Superior temporal gyrus (tissue), 1 donor: ENCODE measurements around the gene MRPS5.

Source experiments
- DNase-seq: peaks from one replicate; pipeline ENCODE4 v3.0.0-alpha.2; 2016; ENCODE audit errors: extremely low spot score

MRPS5 gene

DNA sequence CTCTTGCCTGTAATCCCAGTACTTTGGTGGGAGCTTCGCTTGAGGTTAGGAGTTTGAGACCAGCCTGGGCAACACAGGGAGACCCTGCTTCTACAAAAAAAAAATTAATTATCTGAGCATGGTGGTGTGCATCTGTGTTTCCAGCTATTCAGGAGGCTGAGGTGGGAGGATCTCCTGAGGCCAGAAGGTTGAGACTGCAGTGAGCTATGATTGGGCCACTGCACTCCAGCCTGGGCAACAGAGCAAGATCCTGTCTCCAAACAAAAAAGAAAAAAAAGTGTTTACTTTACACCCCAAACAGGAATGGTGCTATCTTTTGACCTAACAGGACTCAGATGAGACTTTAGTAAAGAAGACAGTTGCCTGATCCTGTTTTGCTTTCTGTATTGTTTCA lies 60.5 kb downstream of the MRPS5 start:
- peak; percentile 41 for DNase-seq

DNA sequence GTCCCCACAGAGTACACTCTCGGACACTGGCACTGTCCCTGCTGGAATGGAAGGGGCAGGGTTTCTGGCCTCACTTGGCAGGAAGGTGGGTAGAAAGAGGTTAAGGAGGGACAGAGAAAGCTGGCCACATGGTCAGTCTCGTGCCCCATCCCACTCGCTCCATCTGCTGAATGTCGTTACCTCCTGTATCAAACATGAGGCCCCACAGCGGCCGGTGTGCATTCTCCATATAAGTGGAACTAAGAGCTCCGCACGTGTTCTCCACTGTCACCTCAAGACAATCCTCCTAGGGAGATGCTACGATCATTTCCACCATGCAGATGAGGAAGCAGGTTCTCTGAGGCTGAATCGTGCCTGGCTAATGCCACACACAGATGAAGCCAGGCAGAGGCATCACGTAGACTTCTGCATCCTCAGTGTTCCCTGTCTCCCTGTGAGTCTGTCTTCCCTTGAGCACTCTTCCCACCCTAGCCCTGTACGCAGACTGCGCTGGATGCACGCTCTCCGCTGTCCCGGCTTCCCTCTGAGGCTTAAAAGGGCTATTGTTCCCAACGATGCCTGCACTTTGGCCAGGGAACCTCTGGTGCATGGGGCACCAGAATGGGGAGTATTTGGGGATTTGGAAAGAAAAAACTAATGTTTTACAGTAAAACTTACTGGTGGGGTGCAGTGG lies 61.0 kb downstream of the MRPS5 start:
- DNase-seq: peak; percentile 86

DNA sequence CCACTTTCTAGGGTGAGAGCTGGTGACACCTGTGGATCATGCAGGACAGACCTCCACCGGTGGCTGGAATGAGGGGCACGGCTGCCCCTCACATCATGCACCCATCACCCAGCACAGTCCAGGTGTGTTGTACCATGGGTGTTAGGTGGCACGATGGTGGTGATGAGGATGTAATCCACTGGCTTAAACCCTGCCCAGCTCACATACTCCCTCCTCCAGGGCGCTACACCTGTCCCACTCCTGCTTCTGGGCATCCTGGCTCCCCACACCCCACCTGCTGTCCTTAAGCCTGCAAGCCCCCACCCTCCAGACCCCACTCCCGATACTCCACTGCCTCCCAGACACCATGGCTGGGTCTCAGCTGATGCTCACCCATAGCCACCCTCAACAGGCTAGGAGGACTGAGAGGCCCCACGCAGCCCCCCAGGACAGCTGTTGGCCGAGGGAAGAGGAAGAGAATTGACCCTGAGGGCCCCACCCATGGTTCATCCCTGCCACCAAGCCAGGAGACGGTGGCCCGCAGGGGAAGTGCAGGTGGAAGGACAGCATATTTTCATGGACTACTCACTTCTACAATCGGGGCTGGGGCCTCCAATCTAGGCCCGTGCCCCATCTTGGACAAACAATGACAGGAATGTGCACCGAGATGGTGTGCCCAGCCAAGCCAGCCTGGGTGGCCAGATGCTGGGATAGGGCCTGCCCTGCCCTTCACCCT lies 61.8 kb downstream of the MRPS5 start:
- DNase-seq: no peak

DNA sequence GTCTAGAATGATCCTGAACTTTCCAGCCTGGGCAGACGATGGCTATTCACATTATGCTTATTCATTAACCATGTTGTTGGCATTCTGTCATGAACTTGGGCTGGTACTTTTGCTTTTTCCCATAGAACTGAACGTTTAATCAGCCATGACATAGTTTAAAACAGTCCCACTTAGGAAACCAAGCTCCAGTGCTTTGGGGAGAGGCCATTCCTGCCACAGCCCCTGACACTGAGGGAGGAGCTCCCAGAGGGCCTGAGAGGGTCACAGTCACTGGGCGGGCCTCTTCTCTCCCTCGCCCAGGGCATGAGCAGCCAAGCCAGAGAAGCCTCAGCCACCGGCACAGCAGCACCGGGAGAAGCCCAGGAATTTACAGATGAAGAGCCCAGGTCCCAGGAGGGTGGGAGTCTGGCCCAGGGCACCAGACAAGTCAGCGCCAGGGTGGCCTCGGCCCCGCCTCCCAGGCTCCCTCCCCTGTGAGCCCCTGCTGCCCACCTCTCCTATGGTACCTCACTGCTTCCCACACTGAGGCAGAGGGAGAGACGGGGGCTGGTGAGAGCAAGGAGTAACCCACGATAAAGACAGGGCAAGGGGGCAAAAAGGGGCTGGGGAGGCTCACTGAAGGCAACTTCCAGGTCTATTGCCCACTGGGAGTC lies 62.5 kb downstream of the MRPS5 start:
- no peak for DNase-seq

DNA sequence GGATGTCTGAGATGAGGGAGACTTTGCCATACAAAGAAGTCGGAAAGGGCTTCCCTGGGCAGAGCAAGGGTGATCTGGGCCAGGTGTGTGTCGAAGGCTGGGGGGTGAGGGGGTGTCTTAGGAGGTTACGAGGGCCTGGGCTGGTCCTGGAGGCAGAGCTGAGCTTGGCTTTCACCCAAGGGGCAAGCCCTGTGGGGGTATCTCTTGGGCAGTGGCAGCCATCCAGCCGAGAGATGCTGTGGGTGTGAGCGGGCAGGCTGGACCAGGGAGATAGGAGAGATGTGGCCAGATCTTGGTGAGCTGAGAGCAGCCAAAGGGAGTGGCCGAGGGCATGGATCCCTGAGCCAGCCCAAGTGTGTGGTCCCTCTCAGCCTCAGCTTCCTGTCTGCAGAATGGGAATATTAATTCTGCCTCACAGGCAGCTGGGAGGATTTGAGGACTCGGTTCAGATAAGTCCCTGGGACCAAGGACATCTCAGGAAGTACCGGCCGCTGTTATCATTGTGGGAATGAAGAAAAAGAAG lies 63.1 kb downstream of the MRPS5 start:
- DNase-seq: peak; percentile 47

DNA sequence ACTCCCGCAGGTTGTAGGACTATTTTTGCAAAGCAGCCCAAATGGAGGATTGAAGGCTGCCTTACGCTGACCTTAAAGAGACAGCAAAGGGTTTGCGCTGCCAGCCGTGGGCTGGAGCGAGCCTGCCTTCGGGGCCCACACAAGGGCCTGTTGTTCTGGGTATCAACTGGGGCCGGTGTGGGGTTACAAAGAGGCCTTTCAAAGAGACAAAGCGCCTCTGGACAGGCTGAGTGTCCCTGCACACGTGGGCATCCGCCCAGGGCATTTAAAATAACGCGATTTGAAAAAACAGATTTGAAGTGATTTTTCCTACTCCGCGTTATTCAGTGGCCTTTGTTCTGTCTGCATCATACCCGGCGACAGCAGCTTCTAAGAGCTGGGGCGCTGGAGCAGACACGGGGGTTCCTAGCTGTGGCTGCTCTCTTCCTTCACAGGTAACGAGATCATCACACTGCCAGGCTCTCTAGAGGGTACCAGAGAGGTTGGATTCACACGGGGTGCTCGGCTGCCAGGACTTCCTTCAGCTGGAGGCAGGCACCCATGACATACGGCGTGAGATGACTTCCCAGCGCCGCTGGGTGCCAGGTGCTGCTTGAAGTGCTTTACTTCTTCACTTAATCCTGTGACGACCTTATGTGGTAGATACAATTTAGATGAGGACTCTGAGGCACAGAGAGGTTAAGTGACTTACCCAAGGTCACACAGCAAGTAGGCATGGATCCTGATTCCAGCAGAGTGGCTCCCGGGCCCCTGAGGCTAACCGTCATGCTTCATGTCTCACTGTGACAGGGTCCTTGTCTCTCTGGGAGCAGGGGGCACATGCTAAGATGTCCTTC lies 63.9 kb downstream of the MRPS5 start:
- peak; percentile 98 for DNase-seq

DNA sequence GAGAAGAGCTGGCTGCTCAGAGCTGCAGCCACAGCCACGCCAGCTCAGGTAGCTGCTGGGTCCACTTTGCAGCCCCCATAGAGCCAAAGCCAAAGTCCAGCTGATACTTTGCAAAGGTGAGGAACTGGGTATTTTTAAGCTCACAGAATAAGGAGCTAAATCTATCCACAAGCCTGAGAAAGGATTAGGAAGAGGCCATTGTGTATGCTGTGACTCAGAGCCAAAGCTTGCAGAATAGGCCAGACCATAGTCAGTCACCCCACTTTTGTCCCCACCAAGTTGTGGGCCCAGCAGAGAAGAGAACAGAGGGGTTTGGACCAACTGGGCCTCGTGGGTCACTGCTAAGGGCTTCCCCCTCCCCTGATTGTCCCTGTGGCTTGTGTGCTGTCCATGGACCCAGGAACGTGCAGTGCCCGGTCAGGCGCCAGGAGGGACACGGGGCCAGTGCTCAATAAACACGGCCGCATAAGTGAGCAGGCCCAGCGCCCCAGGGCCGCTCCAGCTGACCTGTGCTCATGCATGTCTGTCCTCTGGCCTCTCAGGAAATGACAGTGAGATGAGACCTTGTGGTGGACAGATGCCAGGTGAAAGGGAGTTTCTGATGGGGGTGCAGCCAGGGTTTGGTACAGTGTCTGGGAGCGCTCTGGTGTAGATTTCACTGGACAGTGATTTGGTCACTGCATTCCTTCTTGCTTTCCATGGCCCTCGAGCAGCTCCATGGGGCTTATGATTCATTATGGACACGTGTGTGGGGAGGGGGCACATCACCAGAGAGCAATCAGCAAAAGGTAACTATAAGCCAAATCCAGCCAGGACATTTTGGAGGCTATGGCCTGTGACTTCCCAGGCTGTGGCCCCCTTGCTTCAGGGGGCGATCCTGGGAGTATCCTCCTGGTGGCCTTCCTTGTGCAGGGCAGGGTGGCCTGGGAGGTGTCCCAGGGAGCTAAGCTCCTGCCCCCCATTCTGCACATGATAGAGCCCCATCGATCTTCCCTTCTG lies 64.8 kb downstream of the MRPS5 start:
- peak; percentile 76 for DNase-seq

DNA sequence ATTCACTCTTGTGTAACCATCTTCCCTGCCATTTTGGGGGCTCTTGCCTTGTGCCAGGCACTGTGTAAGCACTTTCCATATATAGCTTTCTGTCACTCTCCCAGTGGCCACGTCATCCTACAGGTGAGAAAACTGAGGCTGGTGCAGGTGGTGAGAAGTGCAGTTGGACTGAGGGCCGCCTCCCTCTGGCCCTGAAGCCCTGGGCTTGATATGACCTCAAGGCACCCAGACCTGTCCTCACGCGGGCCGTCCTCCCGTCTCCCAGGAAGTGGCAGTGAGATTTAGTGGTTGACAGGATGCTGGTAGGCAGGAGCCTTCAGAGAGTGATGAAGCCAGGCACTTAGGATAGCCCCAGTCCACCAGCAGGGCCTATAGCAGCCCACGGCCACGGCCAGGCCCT lies 65.6 kb downstream of the MRPS5 start:
- DNase-seq: no peak

DNA sequence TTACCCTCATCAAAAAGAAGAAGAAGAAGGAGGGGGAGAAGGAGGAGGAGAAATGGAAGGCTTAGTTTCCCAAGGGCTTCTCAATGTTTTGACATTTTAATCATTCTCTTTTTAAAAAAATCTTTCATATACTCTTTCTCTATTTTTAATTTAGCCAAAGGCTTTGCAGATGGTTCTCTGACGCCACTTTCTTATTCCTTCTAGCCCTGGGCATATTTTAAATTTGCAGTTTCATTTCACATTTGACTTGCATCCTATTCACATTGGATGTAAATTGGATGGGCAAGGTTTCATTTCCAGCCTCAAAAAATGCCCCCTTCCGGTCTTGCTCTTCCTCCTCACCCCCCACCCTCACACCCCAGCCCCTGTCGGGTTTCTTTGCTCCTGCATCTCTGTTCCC lies 66.3 kb downstream of the MRPS5 start:
- no peak for DNase-seq

DNA sequence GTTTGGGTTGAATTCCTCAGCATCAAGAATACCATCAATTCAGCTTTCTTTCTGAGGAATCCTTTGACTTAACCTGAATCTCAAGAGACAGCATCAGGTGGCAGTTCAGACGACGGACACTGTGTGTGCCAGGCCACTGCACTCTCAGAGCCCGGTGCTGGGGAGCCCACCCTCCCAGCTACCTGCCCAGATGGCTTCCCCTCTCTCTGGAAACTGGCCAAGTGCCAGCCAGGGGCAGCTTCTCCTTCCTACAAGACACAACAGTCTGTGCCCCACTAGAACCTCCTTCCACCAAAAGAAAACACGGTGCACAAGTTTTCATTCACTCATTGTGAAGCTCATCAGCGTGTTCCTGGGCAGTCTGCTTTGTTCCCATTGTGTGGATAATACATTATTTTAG lies 67.6 kb downstream of the MRPS5 start:
- DNase-seq: peak; percentile 15

DNA sequence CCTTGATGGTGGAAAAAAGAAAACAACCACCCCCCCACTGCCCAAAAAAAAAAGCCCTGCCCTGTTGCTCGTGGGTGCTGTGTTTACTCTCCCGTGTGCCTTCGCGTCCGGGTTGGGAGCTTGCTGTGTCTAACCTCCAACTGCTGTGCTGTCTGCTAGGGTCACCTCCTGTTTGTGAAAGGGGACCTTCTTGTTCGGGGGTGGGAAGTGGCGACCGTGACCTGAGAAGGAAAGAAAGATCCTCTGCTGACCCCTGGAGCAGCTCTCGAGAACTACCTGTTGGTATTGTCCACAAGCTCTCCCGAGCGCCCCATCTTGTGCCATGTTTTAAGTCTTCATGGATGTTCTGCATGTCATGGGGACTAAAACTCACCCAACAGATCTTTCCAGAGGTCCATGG lies 68.1 kb downstream of the MRPS5 start:
- peak; percentile 27 for DNase-seq

DNA sequence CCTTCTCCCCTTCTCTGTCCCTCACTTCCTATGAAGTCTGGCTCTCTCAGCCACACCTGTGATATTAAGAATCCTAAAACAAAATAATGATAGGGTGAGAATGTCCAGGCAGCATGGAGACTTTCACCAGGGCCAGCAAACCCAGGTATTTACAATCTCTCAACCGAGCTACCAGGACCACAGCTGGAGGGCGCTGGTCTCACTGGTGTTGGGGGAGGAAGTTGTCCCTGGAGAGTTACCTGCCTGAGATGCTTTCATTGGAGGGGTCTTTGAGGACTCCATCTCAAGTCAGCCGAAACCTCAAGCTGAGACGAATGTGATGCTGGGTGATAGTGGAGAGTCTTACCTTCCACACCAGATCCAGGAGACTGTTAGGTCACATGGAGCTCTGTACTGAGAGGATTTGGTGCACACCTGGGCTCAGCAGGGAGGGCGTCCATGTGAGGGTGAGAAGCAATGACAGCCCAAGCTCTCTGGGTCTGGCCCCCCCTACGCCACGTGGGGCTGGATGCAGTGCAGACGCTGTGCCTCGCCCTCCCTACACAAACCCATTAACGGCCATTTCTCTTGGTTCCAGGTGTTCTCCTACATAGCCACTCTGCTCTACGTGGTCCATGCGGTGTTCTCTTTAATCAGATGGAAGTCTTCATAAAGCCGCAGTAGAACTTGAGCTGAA lies 68.7 kb downstream of the MRPS5 start:
- DNase-seq: peak; percentile 4

DNA sequence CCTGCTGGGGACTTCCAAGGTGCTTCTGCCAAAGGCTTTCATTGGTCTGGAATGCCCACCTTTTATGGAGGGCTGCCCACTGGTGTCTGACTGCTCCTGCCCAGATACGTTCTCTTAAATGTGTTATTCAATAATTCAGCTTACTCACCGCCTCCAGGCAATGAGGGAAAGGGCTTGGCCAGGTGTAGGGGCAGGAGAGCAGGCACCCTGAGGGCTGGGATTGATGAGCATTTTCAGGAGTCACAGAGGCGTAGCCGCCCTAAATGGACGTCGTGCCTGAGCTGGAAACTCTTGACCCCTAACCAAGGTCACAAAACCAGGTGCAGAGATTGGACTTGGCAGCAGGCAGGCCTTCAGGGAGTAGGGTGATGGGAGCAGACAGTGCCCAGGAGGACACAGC lies 69.3 kb downstream of the MRPS5 start:
- DNase-seq: peak; percentile 3

DNA sequence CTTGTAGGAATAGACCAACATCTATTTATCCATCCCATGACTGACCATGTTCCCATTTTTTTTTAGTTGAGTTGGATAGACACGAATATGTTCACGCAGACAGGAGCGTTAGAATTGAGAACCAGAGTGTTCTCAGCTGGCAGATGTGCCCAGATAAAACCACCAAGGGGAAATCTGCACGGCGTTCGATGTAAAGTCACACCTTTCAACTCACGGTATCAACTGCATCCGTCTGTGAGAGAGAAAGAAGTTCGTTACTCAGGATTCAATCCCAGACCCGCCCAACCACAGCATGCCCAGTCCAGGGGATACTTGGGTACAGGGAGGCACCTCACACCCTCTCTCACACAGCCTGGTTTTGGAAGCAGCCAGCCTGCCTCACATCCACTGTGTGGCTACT lies 70.0 kb downstream of the MRPS5 start:
- DNase-seq: no peak

DNA sequence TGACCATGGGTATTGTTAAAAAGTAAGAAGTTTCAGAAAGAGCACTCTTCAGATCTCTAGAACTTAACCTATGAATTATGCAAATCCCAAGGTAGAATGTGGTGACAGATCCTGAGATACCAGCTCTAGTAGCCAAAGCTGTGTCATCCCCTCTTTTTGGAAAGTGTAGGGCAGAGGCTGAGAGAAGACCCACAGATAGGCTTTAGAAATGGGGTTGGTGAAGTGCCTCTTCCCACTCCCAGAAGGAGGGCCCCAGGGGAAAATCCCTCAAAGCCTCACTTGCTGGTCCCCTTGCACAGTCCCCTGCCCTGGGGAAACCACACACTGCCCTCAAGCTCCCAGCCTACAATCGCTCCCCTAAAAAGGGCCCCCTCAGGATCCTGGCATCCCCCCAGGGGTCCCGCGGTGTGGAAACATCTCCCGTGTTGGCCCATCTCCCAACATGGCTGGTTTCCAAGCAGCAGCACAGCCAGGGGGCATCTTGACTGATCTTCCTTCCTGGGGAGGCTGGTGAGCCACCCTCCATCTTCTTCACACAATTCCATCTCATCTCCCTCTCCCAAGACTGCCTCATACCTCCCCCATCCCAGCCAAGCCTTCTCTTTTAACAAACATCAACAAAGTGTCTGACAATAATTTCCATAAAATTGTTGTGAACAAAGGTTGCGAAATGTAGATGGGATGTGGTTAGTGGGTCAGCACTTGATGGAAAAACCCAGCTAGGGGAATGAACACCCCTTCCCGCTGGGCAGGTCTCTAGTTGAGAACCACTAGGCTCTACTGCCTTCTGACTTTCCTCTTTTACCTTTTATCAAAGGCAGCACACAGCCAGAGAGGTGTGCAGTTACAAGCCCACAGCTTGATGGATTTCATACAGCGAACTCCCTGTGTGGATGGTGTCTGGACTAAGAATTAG lies 71.0 kb downstream of the MRPS5 start:
- DNase-seq: peak; percentile 6

DNA sequence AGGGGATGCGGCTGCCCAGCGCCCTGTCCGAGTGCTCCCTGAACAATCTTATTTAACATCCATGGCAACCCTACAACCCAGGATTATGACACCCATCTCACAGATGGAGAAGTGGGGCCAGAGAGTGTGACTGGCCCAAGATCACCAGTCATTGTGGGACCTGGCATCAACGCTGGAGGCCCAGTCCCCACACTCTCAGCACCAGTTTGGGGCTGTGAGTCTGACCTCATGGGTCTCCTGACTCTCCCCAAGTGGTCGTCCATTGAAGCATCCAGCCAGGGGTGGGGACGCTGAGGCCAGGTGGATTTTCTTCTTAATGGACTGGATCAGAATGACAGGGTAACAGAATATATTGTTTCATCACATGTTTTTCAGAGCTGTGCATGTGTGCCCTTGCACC lies 71.6 kb downstream of the MRPS5 start:
- DNase-seq: no peak

DNA sequence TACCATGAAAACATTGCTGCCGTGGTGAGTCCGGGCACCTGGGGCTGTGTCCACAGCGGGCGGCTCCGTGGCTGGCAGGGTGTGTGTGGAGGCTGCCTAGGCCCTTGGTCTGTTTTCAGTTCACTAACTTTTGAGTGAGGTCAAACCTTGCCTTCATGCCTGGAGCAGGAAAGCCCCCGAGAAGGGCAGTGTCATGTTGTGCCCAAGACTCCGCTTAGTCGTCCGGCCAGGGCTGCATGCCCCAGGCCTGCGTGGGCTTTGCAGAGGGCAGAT lies 72.0 kb downstream of the MRPS5 start:
- DNase-seq: no peak

DNA sequence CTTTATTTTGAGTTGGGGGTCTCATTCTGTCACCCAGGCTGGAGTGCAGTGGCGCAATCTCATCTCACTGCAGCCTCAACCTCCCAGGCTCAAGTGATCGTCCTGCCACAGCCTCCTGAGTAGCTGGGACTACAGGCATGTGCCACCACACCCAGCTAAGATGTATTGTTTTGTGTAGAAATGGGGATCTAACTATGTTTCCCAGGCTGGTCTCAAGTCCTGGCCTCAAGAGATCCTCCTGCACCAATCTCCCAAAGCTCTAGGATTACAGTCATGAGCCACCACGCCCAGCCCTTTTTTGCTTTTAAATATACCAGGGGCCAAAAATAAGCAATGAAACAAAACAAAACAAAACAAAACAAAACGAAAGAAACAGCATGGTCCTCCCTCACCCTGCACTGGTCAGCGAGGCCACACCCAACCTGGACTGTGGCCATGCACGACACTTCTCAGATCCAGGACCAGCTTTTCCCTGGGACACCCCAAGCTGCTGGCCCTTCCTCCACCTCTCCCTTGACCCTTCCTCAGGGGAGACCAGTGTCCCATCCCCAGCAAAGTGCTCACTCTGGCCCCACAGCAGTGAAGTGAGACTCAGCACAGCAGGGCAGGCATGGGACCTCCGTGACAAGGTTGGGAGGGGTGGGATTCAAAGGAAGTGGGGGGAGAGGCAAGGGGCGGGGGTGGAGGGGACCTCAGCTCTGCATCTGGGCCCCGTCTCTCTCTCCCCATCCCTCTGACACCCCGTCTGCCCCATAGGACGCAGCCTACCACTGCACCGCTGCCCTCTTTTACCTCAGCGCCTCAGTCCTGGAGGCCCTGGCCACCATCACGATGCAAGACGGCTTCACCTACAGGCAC lies 72.6 kb downstream of the MRPS5 start:
- DNase-seq: peak; percentile 4
